ENCODE measurements around the gene GNAZ.

The GNAZ gene

GRCh38 chr22:23109079-23109347 lies 38.7 kb downstream of the GNAZ start:
- no peak for DNase-seq

- no peak for DNase-seq
These were observed 39.2 kb downstream of the GNAZ start for GRCh38 chr22:23109441-23109978.

- no peak for DNase-seq
These were observed 40.0 kb downstream of the GNAZ start for GRCh38 chr22:23110190-23110921.

DNA sequence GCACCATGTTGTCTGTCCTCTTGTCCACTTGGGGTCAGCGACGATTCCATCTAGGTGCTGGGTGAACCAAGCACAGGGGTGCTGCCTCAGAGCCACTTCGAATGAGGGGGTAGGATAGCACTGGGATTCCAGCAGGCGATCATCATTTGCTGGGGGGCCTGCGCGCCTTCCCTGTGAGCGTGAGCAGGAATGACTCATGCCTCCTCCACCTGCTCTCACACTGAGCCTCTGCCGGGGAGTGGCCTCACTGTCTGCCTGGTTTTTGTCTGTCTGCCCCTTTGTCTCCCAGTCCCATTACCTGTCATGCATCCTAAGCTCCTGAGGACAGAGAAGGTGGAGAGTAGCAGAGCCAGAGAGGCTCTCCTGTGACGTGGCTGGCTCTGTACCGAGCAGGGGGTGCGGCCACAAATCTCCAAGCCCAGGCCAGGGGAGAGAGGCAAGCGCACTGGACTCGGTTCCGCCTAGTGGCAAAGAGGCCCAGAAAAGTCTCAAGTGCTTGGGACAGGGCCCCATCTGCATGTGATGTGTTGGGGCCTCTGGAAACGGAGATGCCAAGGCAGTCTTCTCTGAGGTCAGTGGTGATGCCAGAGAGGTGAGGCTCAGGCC lies 40.7 kb downstream of the GNAZ start:
- no peak for DNase-seq

- no peak for DNase-seq
These were observed 42.2 kb downstream of the GNAZ start for GRCh38 chr22:23112472-23113012.

- no peak for DNase-seq
These were observed 42.9 kb downstream of the GNAZ start for GRCh38 chr22:23113067-23113846.

GRCh38 chr22:23113847-23114720 lies 43.8 kb downstream of the GNAZ start:
- no peak for DNase-seq

DNA sequence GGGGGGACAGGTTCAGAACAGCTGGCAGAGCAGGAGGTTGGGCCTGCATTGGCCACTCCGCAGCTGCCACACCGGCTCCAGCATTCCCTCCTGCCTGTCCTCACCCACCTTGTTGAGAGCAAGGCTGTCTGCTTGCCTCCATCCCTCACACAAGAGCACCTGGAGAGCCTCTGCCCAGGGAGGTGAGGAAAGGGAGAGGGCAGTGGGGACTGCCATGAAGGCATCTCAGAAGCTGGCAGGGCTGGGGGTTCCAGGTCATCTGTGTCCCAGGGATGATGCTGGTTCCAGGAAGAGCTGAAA lies 44.4 kb downstream of the GNAZ start:
- no peak for DNase-seq

- DNase-seq, result no peak
These were observed 45.0 kb downstream of the GNAZ start for GRCh38 chr22:23115369-23115768.

DNA sequence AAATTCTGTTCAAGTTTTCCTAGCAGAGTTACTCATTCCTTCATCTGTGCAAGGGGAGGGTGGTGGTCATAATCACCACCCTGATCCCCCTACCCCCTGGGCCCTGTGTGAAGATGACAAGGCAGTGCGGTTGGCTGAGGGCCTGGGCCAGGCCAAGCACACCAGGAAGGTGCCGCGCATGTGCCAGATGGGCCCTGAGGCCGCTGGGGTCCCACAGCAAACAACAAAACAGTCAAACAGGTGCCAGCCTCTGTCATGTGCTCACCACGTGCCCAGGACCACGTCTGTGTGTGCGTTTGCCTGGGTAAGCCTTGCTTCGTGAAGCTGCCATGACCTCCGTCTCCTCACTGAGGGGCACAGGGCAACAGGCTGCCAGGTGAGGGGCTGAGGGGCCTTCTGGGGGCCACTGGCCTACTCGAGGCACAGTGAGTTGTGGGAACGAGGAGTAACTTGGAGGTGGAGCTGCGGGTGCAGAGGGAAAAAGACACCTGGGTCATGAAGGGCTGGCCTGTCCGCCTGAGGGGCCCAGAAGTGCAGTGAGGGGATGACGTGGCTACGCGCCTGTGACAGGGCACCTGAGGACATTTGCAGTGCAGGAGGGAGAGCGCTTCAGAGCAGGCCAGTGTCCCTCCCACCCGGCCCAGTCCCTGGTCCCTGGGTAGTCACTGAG lies 45.6 kb downstream of the GNAZ start:
- no peak for DNase-seq

- DNase-seq, result no peak
These were observed 46.4 kb downstream of the GNAZ start for GRCh38 chr22:23116506-23117263.

DNA sequence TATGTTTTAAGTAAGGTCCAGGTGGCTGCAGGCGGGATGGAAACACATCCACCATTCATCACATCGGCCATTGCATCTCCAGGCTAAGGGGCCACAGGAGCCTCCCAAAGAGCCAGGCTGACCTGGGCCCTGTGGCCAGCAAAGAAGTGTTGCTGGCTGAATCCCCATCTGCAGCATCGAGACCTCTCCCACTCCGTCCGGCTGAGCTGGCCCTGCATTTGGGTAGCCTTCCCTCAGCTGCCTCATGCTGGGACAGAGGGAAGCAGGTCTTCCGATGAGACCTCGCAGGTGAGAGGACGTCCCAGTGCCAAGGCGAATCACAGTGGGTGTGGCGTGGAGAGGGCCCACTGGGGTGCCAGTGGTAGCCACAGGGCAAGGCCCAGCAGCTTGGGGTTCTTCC lies 47.0 kb downstream of the GNAZ start:
- no peak for DNase-seq

DNA sequence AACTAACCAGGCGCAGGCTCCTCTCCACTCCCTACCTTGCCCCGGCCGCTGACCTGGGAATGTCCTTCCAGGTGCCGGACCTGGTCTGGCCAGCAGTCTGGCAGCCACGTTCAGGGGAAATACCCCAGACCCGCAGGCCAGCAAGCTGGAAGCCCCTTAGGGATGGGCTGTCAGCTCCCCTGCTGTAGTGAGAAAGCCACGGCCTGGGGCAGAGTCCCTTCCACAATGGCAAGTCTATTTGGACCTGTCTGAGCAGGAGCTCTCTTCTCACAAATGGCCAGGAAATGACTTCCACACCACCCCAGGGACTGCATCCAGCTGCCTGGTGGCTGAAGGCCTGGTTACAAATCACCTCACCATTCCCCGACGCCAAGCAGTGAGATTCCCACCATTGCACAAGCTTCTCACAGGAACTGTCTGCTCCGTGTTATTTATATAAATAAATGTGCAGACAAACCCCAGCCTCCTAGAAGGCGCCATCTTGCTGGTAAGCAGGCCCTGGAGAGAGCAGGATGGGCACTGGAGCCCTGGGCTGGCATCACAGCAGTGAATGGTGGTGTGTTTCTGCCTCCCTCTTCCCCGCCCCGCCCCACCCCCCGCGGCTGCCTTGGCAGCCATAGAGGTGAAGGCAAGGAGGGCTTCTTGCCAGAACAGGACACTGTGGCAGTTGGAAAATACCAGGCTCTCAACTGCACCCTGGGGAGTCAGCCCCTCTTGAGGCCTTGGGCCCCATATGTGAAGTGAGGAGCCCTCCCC lies 47.8 kb downstream of the GNAZ start:
- no peak for DNase-seq

GRCh38 chr22:23118647-23119493 lies 48.6 kb downstream of the GNAZ start:
- DNase-seq, result no peak

DNA sequence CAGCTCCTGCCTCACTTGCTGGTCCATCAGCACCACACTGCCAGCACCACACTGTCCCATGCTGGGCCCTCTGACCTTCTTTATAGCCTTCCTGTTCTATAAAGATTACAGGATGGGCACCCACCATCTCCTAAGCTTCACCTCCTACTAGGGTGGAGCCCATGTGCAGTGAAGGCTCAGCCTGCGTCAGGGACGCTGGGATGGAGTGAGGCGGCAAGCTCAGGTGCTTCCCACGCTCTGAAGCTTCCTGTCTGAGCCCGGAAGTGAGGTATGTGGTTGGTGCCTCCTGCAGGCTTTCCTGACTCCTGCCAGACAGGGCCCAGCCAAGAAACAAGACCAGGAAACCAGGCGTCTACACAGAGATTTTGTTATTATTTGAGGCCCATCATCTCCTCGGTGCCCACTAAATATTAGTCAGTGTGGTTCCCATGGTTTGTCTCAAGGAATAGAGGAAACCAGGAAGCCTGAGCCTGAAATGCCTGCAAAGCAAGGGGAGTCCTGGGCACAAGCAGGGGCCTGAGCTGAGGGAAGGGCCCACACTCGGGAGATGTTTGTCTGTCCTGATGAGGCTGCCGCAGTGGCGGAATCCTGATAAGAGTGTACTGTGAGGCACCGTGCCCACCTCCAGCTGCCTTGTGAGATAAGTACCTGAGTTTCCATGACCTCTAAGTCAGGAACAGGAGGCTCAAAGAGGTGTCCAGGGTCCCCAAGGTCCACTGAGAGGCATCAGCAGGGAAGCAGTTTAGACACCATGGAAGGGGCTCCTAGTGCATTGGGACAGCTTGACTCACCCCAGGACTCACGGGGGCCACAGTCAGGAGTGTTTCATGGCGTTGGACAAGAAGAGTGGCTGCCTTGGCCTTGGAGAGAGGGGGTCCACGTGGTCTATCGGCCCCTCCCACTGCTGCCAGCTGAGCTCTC lies 49.4 kb downstream of the GNAZ start:
- DNase-seq, result peak; percentile 26

- no peak for DNase-seq
These were observed 50.1 kb downstream of the GNAZ start for GRCh38 chr22:23120415-23120899.

DNA sequence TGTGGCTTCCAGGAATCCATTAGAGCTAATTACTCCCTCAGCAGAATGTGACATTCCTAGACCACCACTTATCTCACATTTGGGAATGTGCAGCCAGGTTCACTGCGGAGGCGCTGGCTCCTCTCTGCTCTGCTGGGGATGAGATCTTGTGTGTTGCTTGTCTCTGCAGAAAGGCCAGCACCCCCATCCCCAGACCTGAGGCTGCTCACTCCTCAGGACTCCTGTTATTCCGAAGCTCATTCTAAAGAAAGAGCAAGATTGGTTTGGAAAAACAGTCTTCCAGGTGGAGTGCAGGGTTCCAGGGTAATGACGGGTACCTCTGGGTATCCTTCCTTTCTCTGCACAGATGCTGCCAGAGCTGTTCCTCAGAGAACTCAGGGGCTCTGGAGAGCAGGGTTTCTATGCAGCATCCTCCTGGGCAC lies 50.7 kb downstream of the GNAZ start:
- no peak for DNase-seq

GRCh38 chr22:23121424-23121823 lies 51.1 kb downstream of the GNAZ start:
- DNase-seq, result no peak
